Stimulated activated CD4-positive, alpha-beta T cell treated with anti-CD3 and anti-CD28 coated beads, TNF-alpha, amount 100 ng/mL, for 48 hours (primary cell): ENCODE results near the gene GSDMA.
"Not testable (repeated sequence)": the region's sequence is repeated elsewhere in the genome, so short reads cannot be mapped to it uniquely, and the experiment has no call there.

Experiments
- DNase-seq, 3 donors: peaks; one replicate each; pipeline ENCODE4 v3.0.0-alpha.2; 2020; ENCODE audit warnings: low read depth in 3 of 3

Gene GSDMA

GRCh38 chr17:39928858-39929645, 33.8 kb upstream of the GSDMA start:
- DNase-seq = no peak

GRCh38 chr17:39929646-39930407, 33.0 kb upstream of the GSDMA start:
- no peak for DNase-seq

GRCh38 chr17:39933912-39934311, 28.9 kb upstream of the GSDMA start:
- DNase-seq = no peak

- no peak for DNase-seq
These were observed 28.5 kb upstream of the GSDMA start for GRCh38 chr17:39934324-39934723.

GRCh38 chr17:39935909-39936308, 26.9 kb upstream of the GSDMA start:
- DNase-seq = no peak

GRCh38 chr17:39937447-39937846, 25.4 kb upstream of the GSDMA start:
- no peak for DNase-seq

- no peak for DNase-seq
These were observed 24.5 kb upstream of the GSDMA start for GRCh38 chr17:39938140-39938869.

GRCh38 chr17:39939106-39939505, 23.7 kb upstream of the GSDMA start:
- no peak for DNase-seq

- peak in 1 of 3 donors; percentile 59 for DNase-seq
These were observed 23.0 kb upstream of the GSDMA start for GRCh38 chr17:39939588-39940419.

GRCh38 chr17:39943702-39944392, 19.0 kb upstream of the GSDMA start:
- no peak for DNase-seq

- no peak for DNase-seq
These were observed 18.5 kb upstream of the GSDMA start for GRCh38 chr17:39944393-39944711.

GRCh38 chr17:39946551-39947330, 16.1 kb upstream of the GSDMA start:
- DNase-seq = no peak

GRCh38 chr17:39948489-39948828, 14.3 kb upstream of the GSDMA start:
- DNase-seq = not testable (repeated sequence)

- no peak for DNase-seq
These were observed 13.8 kb upstream of the GSDMA start for GRCh38 chr17:39949028-39949427.

GRCh38 chr17:39950871-39951348, 11.9 kb upstream of the GSDMA start:
- DNase-seq = no peak

GRCh38 chr17:39951924-39952679, 10.7 kb upstream of the GSDMA start:
- DNase-seq = no peak

- peak; percentile 80 to 92 (median 83) for DNase-seq
These were observed 9.9 kb upstream of the GSDMA start for GRCh38 chr17:39952680-39953470.

- no peak for DNase-seq
These were observed 9.3 kb upstream of the GSDMA start for GRCh38 chr17:39953471-39953888.

GRCh38 chr17:39954876-39955275, 7.9 kb upstream of the GSDMA start:
- DNase-seq = no peak
